Mesendoderm (in vitro differentiated cells): ENCODE data around the gene DCC.

Source experiments
- DNase-seq: peaks from one replicate; pipeline ENCODE4 v3.0.0; 2013
- H2AK5ac ChIP-seq: 2 replicates; pipeline ENCODE4 v1.6.1; 2013; ENCODE audit warnings: low read length, inconsistent platforms
- H2BK120ac ChIP-seq: 2 replicates; pipeline ENCODE4 v1.6.1; 2013; ENCODE audit warnings: low read depth, mild to moderate bottlenecking, low read length, moderate library complexity, mixed read lengths
- H2BK15ac ChIP-seq: replicated peaks from 2 replicates; pipeline ENCODE4 v1.6.1; 2013; ENCODE audit warnings: low read depth, mild to moderate bottlenecking, moderate library complexity
- H2BK5ac ChIP-seq: 2 replicates; pipeline ENCODE4 v1.6.1; 2013; ENCODE audit warnings: low read length, inconsistent platforms
- H3K18ac ChIP-seq: 2 replicates; pipeline ENCODE4 v1.6.1; 2013; ENCODE audit warnings: mild to moderate bottlenecking, low read length, mixed read lengths
- H3K23ac ChIP-seq: one replicate; pipeline ENCODE4 v1.6.1; 2013; ENCODE audit warnings: low read length
- H3K27ac ChIP-seq: 2 replicates; pipeline ENCODE4 v1.5.1; 2013; ENCODE audit warnings: low read depth, mild to moderate bottlenecking, inconsistent platforms, low read length, moderate library complexity
- H3K27me3 ChIP-seq: 2 replicates; pipeline ENCODE4 v1.6.1; 2013; ENCODE audit warnings: low read length, control low read depth, mild to moderate bottlenecking, inconsistent platforms; ENCODE audit not compliant: insufficient read depth, poor library complexity
- H3K36me3 ChIP-seq: 2 replicates; pipeline ENCODE4 v1.6.1; 2013; ENCODE audit warnings: low read length, inconsistent platforms; ENCODE audit not compliant: control insufficient read depth, insufficient read depth
- H3K4ac ChIP-seq: one replicate; pipeline ENCODE4 v1.6.1; 2013; ENCODE audit warnings: low read depth, mild to moderate bottlenecking, low read length, moderate library complexity
- H3K4me1 ChIP-seq: 2 replicates; pipeline ENCODE4 v1.6.1; 2013; ENCODE audit warnings: low read depth, low read length, inconsistent platforms; ENCODE audit not compliant: control insufficient read depth
- H3K4me2 ChIP-seq: 2 replicates; pipeline ENCODE4 v1.6.1; 2013; ENCODE audit warnings: low read length
- H3K4me3 ChIP-seq: 2 replicates; pipeline ENCODE4 v1.5.1; 2013; ENCODE audit warnings: mild to moderate bottlenecking, low read length
- H3K56ac ChIP-seq: one replicate; pipeline ENCODE4 v1.6.1; 2013; ENCODE audit warnings: low read length
- H3K79me1 ChIP-seq: 2 replicates; pipeline ENCODE4 v1.6.1; 2013; ENCODE audit warnings: low read length, inconsistent platforms
- H3K79me2 ChIP-seq: 2 replicates; pipeline ENCODE4 v1.6.1; 2013; ENCODE audit warnings: mild to moderate bottlenecking, low read length; ENCODE audit not compliant: control insufficient read depth, insufficient read depth
- H3K9ac ChIP-seq: 2 replicates; pipeline ENCODE4 v1.6.1; 2013; ENCODE audit warnings: low read length, inconsistent platforms
- H4K5ac ChIP-seq: one replicate; pipeline ENCODE4 v1.6.1; 2013; ENCODE audit warnings: low read length
- H4K8ac ChIP-seq: one replicate; pipeline ENCODE4 v1.6.1; 2013; ENCODE audit warnings: low read depth, mild to moderate bottlenecking, control low read depth, low read length, moderate library complexity
- WGBS: extraction: QIAGEN DNeasy Blood & Tissue Kit; methylation state at CpG from one replicate; pipeline ENCODE4 v1.1.7; 2013; ENCODE audit warnings: low lambda C conversion rate, missing lambda C conversion rate; ENCODE audit not compliant: insufficient coverage; ENCODE audit errors: extremely low coverage; 5-methylcytosine and 5-hydroxymethylcytosine counted together

Gene DCC

DNA sequence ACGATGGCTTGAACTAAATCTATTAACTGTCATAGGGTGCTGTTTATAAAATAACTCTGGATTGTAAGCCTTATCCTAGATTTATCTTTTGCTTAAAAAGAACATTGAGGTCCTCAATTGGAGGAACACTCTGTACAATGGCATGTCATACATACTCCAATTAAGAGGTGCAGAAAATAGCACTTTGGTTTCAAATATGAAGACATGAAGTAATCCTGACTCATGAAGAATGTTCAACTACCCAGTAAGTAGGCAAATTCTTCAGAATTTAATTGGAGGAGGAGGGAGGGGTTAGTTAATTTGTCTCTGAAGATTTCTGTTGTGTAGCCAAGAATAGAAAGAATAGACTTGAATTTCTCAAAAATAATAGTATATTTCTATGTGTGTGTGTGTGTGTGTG lies 36.1 kb downstream of the DCC start:
- H2BK15ac ChIP-seq, result no peak overlapping the region
- H3K4me2 ChIP-seq, result no peak overlapping the region
- H3K18ac ChIP-seq, result no peak overlapping the region
- DNase-seq, result no peak
- no peak overlapping the region for H2BK120ac ChIP-seq
- no peaks in the 10 kb centered on the region for H3K79me2 ChIP-seq
- H2BK5ac ChIP-seq, result no peak overlapping the region
- H2AK5ac ChIP-seq, result no peak overlapping the region
- no peak overlapping the region for H3K9ac ChIP-seq
- no peak overlapping the region for H3K27ac ChIP-seq
- no peaks in the 10 kb centered on the region for H3K36me3 ChIP-seq
- H3K4me3 ChIP-seq, result no peak overlapping the region
- no peak overlapping the region for H4K8ac ChIP-seq
- no peaks in the 10 kb centered on the region for H3K27me3 ChIP-seq
- no peaks in the 10 kb centered on the region for H3K4me1 ChIP-seq
- no peak overlapping the region for H4K5ac ChIP-seq
- H3K23ac ChIP-seq, result no peak overlapping the region
- no peaks in the 10 kb centered on the region for H3K79me1 ChIP-seq
- no peak overlapping the region for H3K56ac ChIP-seq
- WGBS, result no CpG with 5 or more reads among the region's 1 CpG
- H3K4ac ChIP-seq, result no peak overlapping the region

DNA sequence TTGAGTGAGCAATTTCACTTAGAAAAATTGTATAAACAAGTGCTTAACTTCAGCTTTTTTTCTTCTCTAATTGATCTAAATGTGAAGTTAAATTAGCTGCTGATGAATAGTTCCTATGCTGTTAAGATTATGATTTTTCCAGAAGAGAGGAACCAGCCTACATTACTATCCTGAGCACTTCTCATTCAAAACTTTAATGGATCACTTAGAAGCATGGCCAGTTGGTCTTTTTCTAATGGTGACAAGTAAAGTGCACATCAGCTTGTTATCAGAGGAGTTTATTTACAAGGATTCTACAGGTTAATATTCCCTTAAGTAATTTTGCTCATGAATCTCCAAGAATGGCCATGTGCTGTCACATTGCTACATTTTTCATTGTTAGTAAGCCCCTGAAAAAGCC lies 37.1 kb downstream of the DCC start:
- H3K27ac ChIP-seq, result no peak overlapping the region
- no peak overlapping the region for H4K8ac ChIP-seq

DNA sequence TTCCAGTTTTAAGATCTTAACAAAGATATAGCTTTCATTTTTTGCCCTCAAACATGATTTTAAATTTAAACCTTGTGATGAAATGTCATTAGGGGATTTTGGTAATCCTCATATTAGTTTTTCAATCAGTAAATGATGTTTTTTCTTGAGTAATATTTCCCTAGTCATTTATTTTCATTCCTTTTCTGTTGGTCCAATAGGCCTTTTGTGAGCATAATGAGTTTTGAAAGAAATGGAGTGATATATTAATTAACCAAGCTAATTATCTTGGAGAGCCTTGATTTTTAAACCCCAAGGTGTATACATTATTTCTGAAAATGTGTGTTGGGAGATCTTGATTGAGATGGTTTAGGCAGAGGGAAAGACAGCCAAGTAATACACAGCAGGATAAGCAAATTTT lies 46.3 kb downstream of the DCC start:
- Histone ChIP-seq H4K8ac (no peak overlapping the region), H3K36me3 (no peaks in the 10 kb centered on the region), H3K4me3 (no peak overlapping the region), H3K56ac (no peak overlapping the region), H3K4ac (no peak overlapping the region), H4K5ac (no peak overlapping the region), H3K9ac (no peak overlapping the region), H3K79me2 (no peaks in the 10 kb centered on the region), H3K18ac (no peak overlapping the region), H3K23ac (no peak overlapping the region), H2BK15ac (no peak overlapping the region), H2AK5ac (no peak overlapping the region), H3K4me1 (no peaks in the 10 kb centered on the region), H2BK5ac (no peak overlapping the region), H3K27ac (no peak overlapping the region), H2BK120ac (no peak overlapping the region), H3K27me3 (no peaks in the 10 kb centered on the region), H3K79me1 (no peaks in the 10 kb centered on the region), H3K4me2 (no peak overlapping the region)
- DNase-seq, result no peak

More for the DNA sequence above, 37.1 kb downstream of the DCC start:
- Histone ChIP-seq H3K4me2 (no peak overlapping the region), H3K23ac (no peak overlapping the region), H2BK15ac (no peak overlapping the region), H3K27me3 (no peaks in the 10 kb centered on the region), H3K4me1 (no peaks in the 10 kb centered on the region), H2BK120ac (no peak overlapping the region), H3K79me2 (no peaks in the 10 kb centered on the region), H4K5ac (no peak overlapping the region), H3K4me3 (no peak overlapping the region), H2AK5ac (no peak overlapping the region), H2BK5ac (no peak overlapping the region), H3K79me1 (no peaks in the 10 kb centered on the region), H3K9ac (no peak overlapping the region), H3K36me3 (no peaks in the 10 kb centered on the region), H3K4ac (no peak overlapping the region), H3K18ac (no peak overlapping the region), H3K56ac (no peak overlapping the region)
- DNase-seq, result no peak

- H3K4me3 ChIP-seq, result no peak overlapping the region
- H3K9ac ChIP-seq, result no peak overlapping the region
- no peaks in the 10 kb centered on the region for H3K79me1 ChIP-seq
- WGBS, result no CpG with 5 or more reads among the region's 3 CpGs
- H3K56ac ChIP-seq, result no peak overlapping the region
- H4K8ac ChIP-seq, result no peak overlapping the region
- H3K4me2 ChIP-seq, result no peak overlapping the region
- no peak overlapping the region for H3K4ac ChIP-seq
- DNase-seq, result no peak
- H4K5ac ChIP-seq, result no peak overlapping the region
- no peaks in the 10 kb centered on the region for H3K4me1 ChIP-seq
- no peak overlapping the region for H2BK120ac ChIP-seq
- H3K23ac ChIP-seq, result no peak overlapping the region
- H2AK5ac ChIP-seq, result no peak overlapping the region
- no peak overlapping the region for H2BK15ac ChIP-seq
- H3K18ac ChIP-seq, result no peak overlapping the region
- no peaks in the 10 kb centered on the region for H3K27me3 ChIP-seq
- no peaks in the 10 kb centered on the region for H3K79me2 ChIP-seq
- no peak overlapping the region for H3K27ac ChIP-seq
- no peaks in the 10 kb centered on the region for H3K36me3 ChIP-seq
- no peak overlapping the region for H2BK5ac ChIP-seq
These were observed 47.2 kb downstream of the DCC start for GRCh38 chr18:52387175-52387574.

DNA sequence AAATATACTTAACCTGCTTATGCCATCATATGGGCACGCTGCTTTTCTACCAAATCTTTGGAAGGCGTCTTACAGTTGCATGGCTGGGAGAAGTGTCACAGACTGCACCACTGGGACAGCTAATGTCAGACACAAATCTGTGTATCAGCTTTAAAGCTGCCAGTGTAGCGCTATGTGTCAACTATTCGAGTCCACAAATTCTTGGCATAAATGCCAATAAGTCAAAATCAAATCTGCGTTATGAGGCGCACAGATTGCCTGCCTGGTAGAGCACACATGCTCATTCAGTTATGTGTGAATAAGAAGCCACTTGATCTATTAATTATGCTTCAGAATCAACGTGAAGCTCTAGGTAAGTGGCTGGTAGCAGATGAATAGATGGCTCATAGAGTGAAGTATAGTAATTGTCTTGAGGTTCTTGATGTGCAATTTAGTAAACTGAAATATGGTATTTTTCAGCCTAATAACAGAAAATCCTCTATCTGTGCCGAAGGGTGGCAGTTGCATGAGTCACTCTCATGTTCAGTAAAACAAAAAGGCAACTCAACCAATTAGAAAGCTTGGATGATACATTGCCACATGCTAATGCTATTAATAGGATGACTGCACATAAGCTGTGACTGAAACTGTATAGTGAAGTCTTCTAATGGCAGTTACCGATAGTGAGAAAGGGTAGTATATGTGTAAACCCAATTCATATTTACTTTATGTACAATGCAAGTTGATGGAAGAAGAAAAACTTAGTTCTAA lies 52.0 kb downstream of the DCC start:
- no peak overlapping the region for H3K4me3 ChIP-seq
- DNase-seq, result no peak
- H3K27ac ChIP-seq, result no peak overlapping the region
- no peak overlapping the region for H3K18ac ChIP-seq
- no peak overlapping the region for H3K23ac ChIP-seq
- H3K27me3 ChIP-seq, result no peaks in the 10 kb centered on the region
- H3K9ac ChIP-seq, result no peak overlapping the region
- H2AK5ac ChIP-seq, result no peak overlapping the region
- no peaks in the 10 kb centered on the region for H3K79me2 ChIP-seq
- H3K4me1 ChIP-seq, result no peaks in the 10 kb centered on the region
- no peak overlapping the region for H2BK15ac ChIP-seq
- no peaks in the 10 kb centered on the region for H3K36me3 ChIP-seq
- no peaks in the 10 kb centered on the region for H3K79me1 ChIP-seq
- no peak overlapping the region for H4K5ac ChIP-seq
- H2BK120ac ChIP-seq, result no peak overlapping the region
- H3K4me2 ChIP-seq, result no peak overlapping the region
- no CpG with 5 or more reads among the region's 9 CpGs for WGBS
- no peak overlapping the region for H4K8ac ChIP-seq
- no peak overlapping the region for H3K56ac ChIP-seq
- H3K4ac ChIP-seq, result no peak overlapping the region
- H2BK5ac ChIP-seq, result no peak overlapping the region

GRCh38 chr18:52394602-52395001 lies 54.6 kb downstream of the DCC start:
- Histone ChIP-seq H2BK5ac (no peak overlapping the region), H3K9ac (no peak overlapping the region), H3K79me2 (no peaks in the 10 kb centered on the region), H3K27me3 (no peaks in the 10 kb centered on the region), H3K4ac (no peak overlapping the region), H3K4me2 (no peak overlapping the region), H2AK5ac (no peak overlapping the region), H4K5ac (no peak overlapping the region), H3K56ac (no peak overlapping the region), H4K8ac (no peak overlapping the region), H3K36me3 (no peaks in the 10 kb centered on the region), H3K4me3 (no peak overlapping the region), H3K23ac (no peak overlapping the region), H3K79me1 (no peaks in the 10 kb centered on the region), H3K4me1 (no peaks in the 10 kb centered on the region), H3K18ac (no peak overlapping the region), H3K27ac (no peak overlapping the region), H2BK15ac (no peak overlapping the region), H2BK120ac (no peak overlapping the region)
- WGBS, result no CpG with 5 or more reads among the region's 2 CpGs
- DNase-seq, result no peak
